Trophoblast cell (in vitro differentiated cells and primary cell): ENCODE measurements around the gene VIPR1.

Experiments used
- DNase-seq, 2 donors: peaks; one replicate each; pipeline ENCODE4 v3.0.0-alpha.2; 2016
- H2AFZ ChIP-seq: 2 replicates; pipeline ENCODE4 v1.6.1; 2013; ENCODE audit warnings: low read length, moderate library complexity, mild to moderate bottlenecking; ENCODE audit not compliant: insufficient read depth, poor library complexity
- H2AK5ac ChIP-seq: 2 replicates; pipeline ENCODE4 v1.6.1; 2013; ENCODE audit warnings: mild to moderate bottlenecking, low read length
- H2BK120ac ChIP-seq: 2 replicates; pipeline ENCODE4 v1.6.1; 2013; ENCODE audit warnings: low read length, mild to moderate bottlenecking, moderate library complexity; ENCODE audit not compliant: insufficient read depth, poor library complexity
- H2BK12ac ChIP-seq: 2 replicates; pipeline ENCODE4 v1.6.1; 2013; ENCODE audit warnings: mild to moderate bottlenecking, low read length, moderate library complexity
- H2BK5ac ChIP-seq: 2 replicates; pipeline ENCODE4 v1.6.1; 2013; ENCODE audit warnings: low read length, low read depth, moderate library complexity, mild to moderate bottlenecking; ENCODE audit not compliant: poor library complexity
- H3K14ac ChIP-seq: 2 replicates; pipeline ENCODE4 v1.6.1; 2013; ENCODE audit warnings: mild to moderate bottlenecking, low read length
- H3K18ac ChIP-seq: 2 replicates; pipeline ENCODE4 v1.6.1; 2013; ENCODE audit warnings: mild to moderate bottlenecking, low read length
- H3K23ac ChIP-seq: 2 replicates; pipeline ENCODE4 v1.6.1; 2013; ENCODE audit warnings: low read length
- H3K27ac ChIP-seq: 2 replicates; pipeline ENCODE4 v1.5.1; 2013; ENCODE audit warnings: low read depth, mild to moderate bottlenecking, inconsistent platforms, low read length, moderate library complexity
- H3K27me3 ChIP-seq: 2 replicates; pipeline ENCODE4 v1.6.1; 2013; ENCODE audit warnings: inconsistent platforms, mild to moderate bottlenecking, low read length, moderate library complexity; ENCODE audit not compliant: insufficient read depth
- H3K36me3 ChIP-seq, 2 experiments: 1 replicate in 1 of 2; 2 replicates in 1 of 2; pipeline ENCODE4 v1.6.1; 2013; ENCODE audit warnings: low read length in 2 of 2, mild to moderate bottlenecking in 2 of 2, moderate library complexity in 1 of 2; ENCODE audit not compliant: insufficient read depth in 2 of 2, control insufficient read depth in 1 of 2
- H3K4ac ChIP-seq: 2 replicates; pipeline ENCODE4 v1.6.1; 2013; ENCODE audit warnings: low read depth, mild to moderate bottlenecking, low read length, moderate library complexity
- H3K4me1 ChIP-seq, 2 experiments: 1 replicate in 1 of 2; 2 replicates in 1 of 2; pipeline ENCODE4 v1.6.1; 2013; ENCODE audit warnings: low read length in 2 of 2, mild to moderate bottlenecking in 2 of 2, moderate library complexity in 1 of 2; ENCODE audit not compliant: insufficient read depth in 2 of 2, control insufficient read depth in 1 of 2
- H3K4me2 ChIP-seq: 2 replicates; pipeline ENCODE4 v1.6.1; 2013; ENCODE audit warnings: inconsistent platforms, mild to moderate bottlenecking, low read length, moderate library complexity
- H3K4me3 ChIP-seq: 2 replicates; pipeline ENCODE4 v1.5.1; 2013; ENCODE audit warnings: mild to moderate bottlenecking, low read depth, low read length, inconsistent platforms
- H3K79me1 ChIP-seq: one replicate; pipeline ENCODE4 v1.6.1; 2013; ENCODE audit warnings: low read length
- H3K79me2 ChIP-seq: 2 replicates; pipeline ENCODE4 v1.6.1; 2013; ENCODE audit warnings: low read length, mild to moderate bottlenecking; ENCODE audit not compliant: control insufficient read depth, insufficient read depth, poor library complexity
- H3K9ac ChIP-seq: 2 replicates; pipeline ENCODE4 v1.6.1; 2013; ENCODE audit warnings: mild to moderate bottlenecking, low read length
- H3K9me3 ChIP-seq: 2 replicates; pipeline ENCODE4 v1.6.1; 2013; ENCODE audit warnings: low read depth, mild to moderate bottlenecking, control low read depth, inconsistent platforms, low read length; ENCODE audit not compliant: insufficient read depth
- H4K12ac ChIP-seq: 2 replicates; pipeline ENCODE4 v1.6.1; 2013; ENCODE audit warnings: low read depth, mild to moderate bottlenecking, low read length, moderate library complexity
- H4K8ac ChIP-seq: 2 replicates; pipeline ENCODE4 v1.6.1; 2013; ENCODE audit warnings: low read depth, mild to moderate bottlenecking, low read length, moderate library complexity
- H4K91ac ChIP-seq: one replicate; pipeline ENCODE4 v1.6.1; 2013; ENCODE audit warnings: low read depth, mild to moderate bottlenecking, low read length, moderate library complexity
- WGBS: extraction: QIAGEN DNeasy Blood & Tissue Kit; methylation state at CpG from one replicate; pipeline ENCODE4 v1.1.7; 2013; ENCODE audit warnings: missing lambda C conversion rate; ENCODE audit not compliant: insufficient read length, insufficient coverage; ENCODE audit errors: extremely low coverage; 5-methylcytosine and 5-hydroxymethylcytosine counted together

The VIPR1 gene

DNA sequence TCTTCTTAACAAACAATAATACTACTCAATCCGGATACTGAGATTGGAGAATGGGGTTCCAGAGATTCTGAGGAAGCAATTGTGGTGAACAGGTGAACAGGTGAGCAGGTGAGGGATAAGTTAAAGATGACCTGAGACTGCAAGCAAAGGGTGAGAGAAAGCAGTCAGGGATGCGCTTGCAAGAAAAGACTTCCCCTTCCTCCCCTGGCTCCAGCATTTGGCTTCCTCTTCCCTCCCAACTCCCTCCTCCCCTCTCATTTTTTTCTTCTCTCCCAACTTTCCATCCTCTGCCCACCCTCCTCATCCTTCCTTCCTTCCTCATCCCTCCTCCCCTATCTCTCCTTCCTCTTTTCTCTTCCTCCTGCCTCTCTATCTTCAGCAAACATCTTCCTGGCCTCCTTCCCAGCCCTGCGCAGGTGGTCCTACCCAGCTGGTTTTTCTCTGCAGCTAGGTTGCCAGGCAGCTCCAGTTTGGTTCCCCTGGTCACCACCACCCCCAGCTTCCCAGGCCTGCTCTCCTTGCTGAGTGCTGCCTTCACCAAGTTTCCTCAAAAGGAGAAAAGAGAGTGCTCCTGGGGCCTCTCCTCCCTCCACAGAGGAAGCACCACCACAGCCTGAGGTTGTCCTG, 10.4 kb upstream of the VIPR1 start:
- no peaks in the 10 kb centered on the region for H3K27me3 ChIP-seq
- H3K79me2 ChIP-seq, result no peaks in the 10 kb centered on the region
- H3K18ac ChIP-seq, result no peak overlapping the region
- H2BK12ac ChIP-seq, result no peak overlapping the region
- no peak overlapping the region for H4K12ac ChIP-seq
- no peak overlapping the region for H3K4me2 ChIP-seq
- H2AFZ ChIP-seq, result no peak overlapping the region
- no peak overlapping the region for H3K4ac ChIP-seq
- H3K14ac ChIP-seq, result no peak overlapping the region
- no peak overlapping the region for H3K27ac ChIP-seq
- peaks cover 10% of the 10 kb centered on the region in 2 experiments for H3K4me1 ChIP-seq
- no peak overlapping the region for H4K91ac ChIP-seq
- WGBS, result no CpG with 5 or more reads among the region's 3 CpGs
- H3K9me3 ChIP-seq, result no peaks in the 10 kb centered on the region
- H2BK120ac ChIP-seq, result no peak overlapping the region
- H3K9ac ChIP-seq, result no peak overlapping the region
- DNase-seq, result no peak
- no peaks in the 10 kb centered on the region for H3K36me3 ChIP-seq
- no peaks in the 10 kb centered on the region for H3K79me1 ChIP-seq
- H4K8ac ChIP-seq, result no peak overlapping the region
- no peak overlapping the region for H3K4me3 ChIP-seq
- H3K23ac ChIP-seq, result no peak overlapping the region
- no peak overlapping the region for H2BK5ac ChIP-seq
- H2AK5ac ChIP-seq, result no peak overlapping the region

DNA sequence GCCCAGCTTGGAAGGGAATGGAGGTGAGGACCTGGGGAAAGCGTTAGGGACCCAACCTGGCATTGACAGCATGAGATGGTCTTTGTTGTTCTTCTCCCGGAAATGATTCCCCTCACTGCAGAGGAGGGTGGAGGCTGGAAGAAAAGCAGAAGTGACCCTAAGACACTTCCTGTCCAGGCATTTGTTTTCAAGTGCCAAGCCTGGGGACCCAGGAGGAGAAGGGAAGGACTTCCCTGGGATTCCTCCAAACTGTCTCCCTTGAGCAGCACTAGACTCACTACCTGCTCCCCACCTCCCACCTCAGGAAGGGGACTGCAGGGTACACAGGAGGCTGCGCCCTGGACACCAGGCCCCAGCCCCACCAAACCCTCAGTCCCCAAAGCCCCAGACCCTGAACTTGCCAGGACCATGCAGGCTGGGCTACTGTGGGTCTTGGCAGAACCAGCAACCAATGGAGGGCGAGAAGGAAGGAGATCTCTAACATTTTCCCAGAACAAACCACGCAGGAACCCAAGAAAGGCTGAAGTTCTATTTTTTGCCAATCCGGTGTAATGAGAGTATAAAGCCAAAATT, 9.8 kb upstream of the VIPR1 start:
- Histone ChIP-seq H3K23ac (no peak overlapping the region), H2AK5ac (no peak overlapping the region), H4K8ac (no peak overlapping the region), H4K91ac (no peak overlapping the region), H3K79me2 (no peaks in the 10 kb centered on the region), H3K4ac (no peak overlapping the region), H3K14ac (no peak overlapping the region), H2BK120ac (no peak overlapping the region), H3K9ac (no peak overlapping the region), H3K4me2 (no peak overlapping the region), H3K4me1 (peaks cover 15% of the 10 kb centered on the region in 2 experiments), H3K79me1 (peaks cover 2% of the 10 kb centered on the region), H3K4me3 (no peak overlapping the region), H2BK12ac (no peak overlapping the region), H3K36me3 (no peaks in the 10 kb centered on the region), H2AFZ (no peak overlapping the region), H3K18ac (no peak overlapping the region), H3K9me3 (no peaks in the 10 kb centered on the region), H3K27ac (no peak overlapping the region), H4K12ac (no peak overlapping the region), H3K27me3 (no peaks in the 10 kb centered on the region), H2BK5ac (no peak overlapping the region)
- DNase-seq, result no peak
- WGBS, result no CpG with 5 or more reads among the region's 6 CpGs

DNA sequence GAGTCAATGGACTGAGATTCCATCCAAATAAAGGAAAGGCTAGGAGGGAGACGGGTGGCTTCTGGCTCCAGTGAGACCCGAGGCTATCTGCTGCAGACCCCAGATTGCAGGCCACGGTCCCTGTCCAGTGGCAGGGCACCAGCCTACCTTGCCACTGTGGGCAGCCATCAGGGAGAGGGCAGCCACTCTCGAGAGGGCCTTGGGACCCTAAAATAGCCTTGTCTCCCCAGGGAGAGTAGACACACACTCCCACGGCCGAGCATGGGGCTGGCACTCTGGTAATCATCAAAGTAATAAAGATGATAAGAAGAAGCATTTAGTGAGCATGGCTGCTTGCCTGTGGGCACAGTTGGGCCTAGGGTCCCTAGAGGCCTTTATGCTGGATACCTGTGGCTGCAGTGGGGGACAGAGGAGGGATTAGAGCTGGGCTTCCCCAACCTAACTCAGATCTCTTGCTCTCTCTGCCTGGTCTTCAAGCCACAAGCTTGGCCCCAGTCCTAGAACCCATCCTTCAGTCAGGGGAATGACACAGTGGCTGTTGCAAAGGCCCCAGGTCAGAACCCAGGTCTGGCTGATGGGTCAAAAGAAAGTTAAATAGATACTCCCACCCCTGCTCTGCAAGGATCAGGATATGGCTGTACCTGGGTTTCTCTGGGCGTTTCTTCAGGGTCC, 9.2 kb upstream of the VIPR1 start:
- H4K12ac ChIP-seq, result no peak overlapping the region
- no peaks in the 10 kb centered on the region for H3K27me3 ChIP-seq
- no peak overlapping the region for H2AK5ac ChIP-seq
- H3K27ac ChIP-seq, result no peak overlapping the region
- WGBS, result no CpG with 5 or more reads among the region's 7 CpGs
- H4K91ac ChIP-seq, result no peak overlapping the region
- H4K8ac ChIP-seq, result no peak overlapping the region
- H2AFZ ChIP-seq, result no peak overlapping the region
- peaks cover 15 to 18% of the 10 kb centered on the region in 2 experiments for H3K4me1 ChIP-seq
- no peak overlapping the region for H3K14ac ChIP-seq
- no peak overlapping the region for H3K4me2 ChIP-seq
- no peaks in the 10 kb centered on the region for H3K79me2 ChIP-seq
- no peak overlapping the region for H3K4ac ChIP-seq
- H3K36me3 ChIP-seq, result no peaks in the 10 kb centered on the region
- no peaks in the 10 kb centered on the region for H3K9me3 ChIP-seq
- no peak overlapping the region for H2BK120ac ChIP-seq
- H3K9ac ChIP-seq, result no peak overlapping the region
- H2BK12ac ChIP-seq, result no peak overlapping the region
- H3K18ac ChIP-seq, result no peak overlapping the region
- no peak overlapping the region for H2BK5ac ChIP-seq
- DNase-seq, result no peak
- H3K23ac ChIP-seq, result no peak overlapping the region
- H3K79me1 ChIP-seq, result peaks cover 2% of the 10 kb centered on the region
- no peak overlapping the region for H3K4me3 ChIP-seq

DNA sequence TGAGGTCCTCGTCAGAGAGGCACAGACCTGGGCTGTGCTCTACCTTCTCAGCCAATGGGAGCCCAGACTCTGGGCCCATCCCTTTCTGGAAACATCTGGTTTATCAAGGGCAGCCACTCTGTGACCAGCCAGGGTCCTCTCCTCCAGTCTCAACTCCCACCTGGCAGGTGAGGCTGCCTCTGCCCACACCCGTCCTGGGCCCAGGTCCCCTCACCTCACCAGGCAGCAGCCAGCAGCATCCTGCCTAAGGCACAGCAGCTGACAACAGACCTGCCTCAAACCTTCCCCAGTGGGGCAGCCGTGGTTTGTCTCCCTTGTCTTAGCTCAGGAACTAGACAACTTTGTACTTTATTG, 8.7 kb upstream of the VIPR1 start:
- Histone ChIP-seq H2AFZ (no peak overlapping the region), H3K4ac (no peak overlapping the region), H3K79me1 (peaks cover 2% of the 10 kb centered on the region), H3K27ac (no peak overlapping the region), H4K8ac (no peak overlapping the region), H3K4me1 (peaks cover 18% of the 10 kb centered on the region in 2 experiments), H3K4me2 (no peak overlapping the region), H2BK5ac (no peak overlapping the region), H2BK12ac (no peak overlapping the region), H3K36me3 (no peaks in the 10 kb centered on the region), H3K4me3 (no peak overlapping the region), H3K14ac (no peak overlapping the region), H2AK5ac (no peak overlapping the region), H2BK120ac (no peak overlapping the region), H3K9me3 (no peaks in the 10 kb centered on the region), H3K9ac (no peak overlapping the region), H3K18ac (no peak overlapping the region), H3K23ac (no peak overlapping the region), H4K12ac (no peak overlapping the region), H3K27me3 (no peaks in the 10 kb centered on the region), H3K79me2 (no peaks in the 10 kb centered on the region), H4K91ac (no peak overlapping the region)
- DNase-seq, result no peak
- no CpG with 5 or more reads among the region's 3 CpGs for WGBS
